WERI-Rb-1 (cell line): ENCODE measurements around the gene APLF.

ENCODE experiments used
- DNase-seq: peaks from one replicate; pipeline ENCODE4 v3.0.0-alpha.2; 2020
- H3K27ac ChIP-seq: fragments of 250-450 bp; sonication (Bioruptor Pico); 2 replicates; pipeline ENCODE4 v1.5.1; 2020; ENCODE audit warnings: mild to moderate bottlenecking, moderate library complexity
- H3K27me3 ChIP-seq: fragments of 250-450 bp; sonication (Bioruptor Pico); 2 replicates; pipeline ENCODE4 v1.5.1; 2021; ENCODE audit warnings: mild to moderate bottlenecking, low read depth, moderate library complexity; ENCODE audit not compliant: insufficient read depth, severe bottlenecking
- H3K36me3 ChIP-seq: fragments of 250-450 bp; sonication (Bioruptor Pico); 2 replicates; pipeline ENCODE4 v1.5.1; 2020; ENCODE audit warnings: mild to moderate bottlenecking, moderate library complexity
- H3K4me3 ChIP-seq: 2 replicates; pipeline ENCODE4 v1.5.1; 2011; ENCODE audit warnings: low read depth, mild to moderate bottlenecking, control low read depth, low read length
- H3K9me3 ChIP-seq: fragments of 250-450 bp; sonication (Bioruptor Pico); 2 replicates; pipeline ENCODE4 v1.5.1; 2021; ENCODE audit warnings: mild to moderate bottlenecking, moderate library complexity; ENCODE audit not compliant: severe bottlenecking
- CTCF ChIP-seq: IDR thresholded peaks from 2 replicates; pipeline ENCODE4 v1.5.1; 2011; ENCODE audit warnings: low read depth, mild to moderate bottlenecking, control low read depth, inconsistent platforms, low read length

Gene APLF

GRCh38 chr2:68574202-68574791, 106.9 kb downstream of the APLF start:
- Histone ChIP-seq H3K27me3 (no peaks in the 10 kb centered on the region), H3K27ac (no peak overlapping the region), H3K36me3 (no peaks in the 10 kb centered on the region), H3K4me3 (no peak overlapping the region), H3K9me3 (no peaks in the 10 kb centered on the region)
- TF ChIP-seq CTCF: no peak
- DNase-seq: no peak

GRCh38 chr2:68577183-68577582, 109.8 kb downstream of the APLF start:
- no peak for TF ChIP-seq CTCF
- no peaks in the 10 kb centered on the region for H3K36me3 ChIP-seq
- H3K27me3 ChIP-seq: no peaks in the 10 kb centered on the region
- no peak for DNase-seq
- no peak overlapping the region for H3K27ac ChIP-seq
- H3K9me3 ChIP-seq: no peaks in the 10 kb centered on the region
- H3K4me3 ChIP-seq: no peak overlapping the region

GRCh38 chr2:68579689-68580088, 112.3 kb downstream of the APLF start:
- Histone ChIP-seq H3K4me3 (no peak overlapping the region), H3K27ac (no peak overlapping the region), H3K36me3 (no peaks in the 10 kb centered on the region), H3K27me3 (no peaks in the 10 kb centered on the region), H3K9me3 (no peaks in the 10 kb centered on the region)
- TF ChIP-seq CTCF: no peak
- no peak for DNase-seq

- Histone ChIP-seq H3K27me3 (no peaks in the 10 kb centered on the region), H3K36me3 (no peaks in the 10 kb centered on the region), H3K27ac (no peak overlapping the region), H3K4me3 (no peak overlapping the region), H3K9me3 (no peaks in the 10 kb centered on the region)
- TF ChIP-seq CTCF: no peak
- no peak for DNase-seq
These were observed 121.2 kb downstream of the APLF start for GRCh38 chr2:68588589-68588988.

GRCh38 chr2:68589963-68590362, 122.6 kb downstream of the APLF start:
- no peak overlapping the region for H3K4me3 ChIP-seq
- no peaks in the 10 kb centered on the region for H3K36me3 ChIP-seq
- H3K9me3 ChIP-seq: no peaks in the 10 kb centered on the region
- H3K27ac ChIP-seq: no peak overlapping the region
- no peak for TF ChIP-seq CTCF
- no peak for DNase-seq
- no peaks in the 10 kb centered on the region for H3K27me3 ChIP-seq

- Histone ChIP-seq H3K4me3 (no peak overlapping the region), H3K36me3 (no peaks in the 10 kb centered on the region), H3K9me3 (no peaks in the 10 kb centered on the region), H3K27me3 (no peaks in the 10 kb centered on the region), H3K27ac (no peak overlapping the region)
- no peak for DNase-seq
- no peak for TF ChIP-seq CTCF
These were observed 123.3 kb downstream of the APLF start for GRCh38 chr2:68590702-68591101.
